IPS-18a (cell line): ENCODE measurements around the gene C15orf39.
"Not testable (repeated sequence)": the region's sequence is repeated elsewhere in the genome, so short reads cannot be mapped to it uniquely, and the experiment has no call there.

ENCODE experiments used
- H3K27ac ChIP-seq: one replicate; pipeline ENCODE4 v1.5.1; 2013; ENCODE audit warnings: low read length
- H3K27me3 ChIP-seq: one replicate; pipeline ENCODE4 v1.6.1; 2013; ENCODE audit warnings: mild to moderate bottlenecking, low read length; ENCODE audit not compliant: control insufficient read depth, insufficient read depth
- H3K36me3 ChIP-seq: one replicate; pipeline ENCODE4 v1.6.1; 2013; ENCODE audit warnings: low read depth, low read length; ENCODE audit not compliant: control insufficient read depth
- H3K4me1 ChIP-seq: one replicate; pipeline ENCODE4 v1.6.1; 2013; ENCODE audit warnings: low read depth, low read length; ENCODE audit not compliant: control insufficient read depth
- H3K4me3 ChIP-seq: one replicate; pipeline ENCODE4 v1.5.1; 2013; ENCODE audit warnings: low read length
- H3K9ac ChIP-seq: one replicate; pipeline ENCODE4 v1.6.1; 2013; ENCODE audit warnings: mild to moderate bottlenecking, low read length, moderate library complexity
- H3K9me3 ChIP-seq: one replicate; pipeline ENCODE4 v1.6.1; 2013; ENCODE audit warnings: low read depth, low read length; ENCODE audit not compliant: control insufficient read depth

Gene C15orf39

GRCh38 chr15:75217574-75217973 lies 15.9 kb downstream of the C15orf39 start:
- not testable (repeated sequence) for H3K9ac ChIP-seq, H3K9me3 ChIP-seq, H3K27me3 ChIP-seq, H3K27ac ChIP-seq, H3K4me3 ChIP-seq, H3K4me1 ChIP-seq, H3K36me3 ChIP-seq

- not testable (repeated sequence) for H3K36me3 ChIP-seq, H3K27me3 ChIP-seq, H3K4me3 ChIP-seq, H3K27ac ChIP-seq, H3K9ac ChIP-seq, H3K4me1 ChIP-seq, H3K9me3 ChIP-seq
Measured at GRCh38 chr15:75219507-75219929, 17.8 kb downstream of the C15orf39 start.

GRCh38 chr15:75223688-75224087 lies 22.0 kb downstream of the C15orf39 start:
- no peaks in the 10 kb centered on the region for H3K4me1 ChIP-seq
- H3K27me3 ChIP-seq: no peaks in the 10 kb centered on the region
- no peak overlapping the region for H3K27ac ChIP-seq
- H3K4me3 ChIP-seq: no peak overlapping the region
- H3K9me3 ChIP-seq: no peaks in the 10 kb centered on the region
- H3K36me3 ChIP-seq: no peaks in the 10 kb centered on the region
- no peak overlapping the region for H3K9ac ChIP-seq

- Histone ChIP-seq H3K4me3 (no peak overlapping the region), H3K27ac (no peak overlapping the region), H3K9me3 (no peaks in the 10 kb centered on the region), H3K36me3 (no peaks in the 10 kb centered on the region), H3K9ac (no peak overlapping the region), H3K4me1 (no peaks in the 10 kb centered on the region), H3K27me3 (no peaks in the 10 kb centered on the region)
Measured at GRCh38 chr15:75224281-75224680, 22.6 kb downstream of the C15orf39 start.

- H3K4me1 ChIP-seq, H3K9ac ChIP-seq, H3K9me3 ChIP-seq, H3K27me3 ChIP-seq, H3K4me3 ChIP-seq, H3K36me3 ChIP-seq, H3K27ac ChIP-seq: not testable (repeated sequence)
Measured at GRCh38 chr15:75225102-75225836, 23.6 kb downstream of the C15orf39 start.

- Histone ChIP-seq H3K9me3 (no peaks in the 10 kb centered on the region), H3K4me3 (no peak overlapping the region), H3K36me3 (no peaks in the 10 kb centered on the region), H3K27me3 (no peaks in the 10 kb centered on the region), H3K27ac (no peak overlapping the region), H3K4me1 (no peaks in the 10 kb centered on the region), H3K9ac (no peak overlapping the region)
Measured at GRCh38 chr15:75225951-75226732, 24.5 kb downstream of the C15orf39 start.

GRCh38 chr15:75227112-75227511 lies 25.4 kb downstream of the C15orf39 start:
- H3K9ac ChIP-seq, H3K4me1 ChIP-seq, H3K36me3 ChIP-seq, H3K9me3 ChIP-seq, H3K4me3 ChIP-seq, H3K27ac ChIP-seq, H3K27me3 ChIP-seq: not testable (repeated sequence)

- no peak overlapping the region for H3K9ac ChIP-seq
- H3K4me1 ChIP-seq: no peaks in the 10 kb centered on the region
- no peaks in the 10 kb centered on the region for H3K36me3 ChIP-seq
- no peaks in the 10 kb centered on the region for H3K9me3 ChIP-seq
- H3K4me3 ChIP-seq: no peak overlapping the region
- H3K27ac ChIP-seq: no peak overlapping the region
- H3K27me3 ChIP-seq: no peaks in the 10 kb centered on the region
Measured at GRCh38 chr15:75227663-75228280, 26.1 kb downstream of the C15orf39 start.

GRCh38 chr15:75228787-75229186 lies 27.1 kb downstream of the C15orf39 start:
- H3K9ac ChIP-seq: no peak overlapping the region
- H3K4me1 ChIP-seq: no peaks in the 10 kb centered on the region
- no peaks in the 10 kb centered on the region for H3K9me3 ChIP-seq
- no peaks in the 10 kb centered on the region for H3K36me3 ChIP-seq
- no peak overlapping the region for H3K27ac ChIP-seq
- no peaks in the 10 kb centered on the region for H3K27me3 ChIP-seq
- H3K4me3 ChIP-seq: no peak overlapping the region

GRCh38 chr15:75229191-75230015 lies 27.7 kb downstream of the C15orf39 start:
- Histone ChIP-seq H3K36me3 (no peaks in the 10 kb centered on the region), H3K27me3 (no peaks in the 10 kb centered on the region), H3K4me3 (no peak overlapping the region), H3K9ac (no peak overlapping the region), H3K4me1 (no peaks in the 10 kb centered on the region), H3K27ac (no peak overlapping the region), H3K9me3 (no peaks in the 10 kb centered on the region)

- no peaks in the 10 kb centered on the region for H3K27me3 ChIP-seq
- H3K4me1 ChIP-seq: no peaks in the 10 kb centered on the region
- no peak overlapping the region for H3K4me3 ChIP-seq
- no peak overlapping the region for H3K9ac ChIP-seq
- no peaks in the 10 kb centered on the region for H3K9me3 ChIP-seq
- H3K36me3 ChIP-seq: no peaks in the 10 kb centered on the region
- no peak overlapping the region for H3K27ac ChIP-seq
Measured at GRCh38 chr15:75230016-75230343, 28.3 kb downstream of the C15orf39 start.
